ENCODE results near the gene LARGE1.

DNA sequence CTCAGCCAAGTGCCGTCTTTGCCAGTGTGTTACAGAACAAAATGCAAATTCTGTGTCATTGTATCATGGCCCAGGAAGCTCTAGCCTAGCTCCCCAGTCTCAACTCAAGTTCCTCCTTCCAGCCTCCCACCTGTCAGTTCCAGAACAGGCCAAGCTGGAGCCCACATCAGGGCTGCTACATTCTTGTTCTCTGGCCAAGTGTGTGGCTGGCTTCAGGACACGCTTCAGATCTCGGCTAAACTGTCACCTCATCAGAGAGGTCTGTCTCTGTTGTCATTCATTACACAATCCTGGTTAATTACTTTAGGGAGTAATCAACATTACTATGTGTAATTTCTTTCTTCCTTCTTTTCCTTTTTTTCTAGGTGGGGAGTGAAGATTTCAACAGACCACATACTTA is 515.1 kb downstream of the LARGE1 start:
- TF ChIP-seq, protein P1, sequence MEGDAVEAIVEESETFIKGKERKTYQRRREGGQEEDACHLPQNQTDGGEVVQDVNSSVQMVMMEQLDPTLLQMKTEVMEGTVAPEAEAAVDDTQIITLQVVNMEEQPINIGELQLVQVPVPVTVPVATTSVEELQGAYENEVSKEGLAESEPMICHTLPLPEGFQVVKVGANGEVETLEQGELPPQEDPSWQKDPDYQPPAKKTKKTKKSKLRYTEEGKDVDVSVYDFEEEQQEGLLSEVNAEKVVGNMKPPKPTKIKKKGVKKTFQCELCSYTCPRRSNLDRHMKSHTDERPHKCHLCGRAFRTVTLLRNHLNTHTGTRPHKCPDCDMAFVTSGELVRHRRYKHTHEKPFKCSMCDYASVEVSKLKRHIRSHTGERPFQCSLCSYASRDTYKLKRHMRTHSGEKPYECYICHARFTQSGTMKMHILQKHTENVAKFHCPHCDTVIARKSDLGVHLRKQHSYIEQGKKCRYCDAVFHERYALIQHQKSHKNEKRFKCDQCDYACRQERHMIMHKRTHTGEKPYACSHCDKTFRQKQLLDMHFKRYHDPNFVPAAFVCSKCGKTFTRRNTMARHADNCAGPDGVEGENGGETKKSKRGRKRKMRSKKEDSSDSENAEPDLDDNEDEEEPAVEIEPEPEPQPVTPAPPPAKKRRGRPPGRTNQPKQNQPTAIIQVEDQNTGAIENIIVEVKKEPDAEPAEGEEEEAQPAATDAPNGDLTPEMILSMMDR (conservative IDR thresholded peaks at IDR 0.05; ENCODE audit: low read length), result no peak
- TF ChIP-seq EZH2phosphoT487 (IDR thresholded peaks at IDR 0.05; ENCODE audit: borderline replicate concordance), result no peak
